GM19351 (cell line): ENCODE results near the gene TMEM8B.

ENCODE experiments used
- ATAC-seq: cut with Tn5 transposase; IDR thresholded peaks from one replicate; pipeline ENCODE4 v1.9.1; 2021; ENCODE audit warnings: mild to moderate bottlenecking, moderate library complexity; ENCODE audit not compliant: unreplicated experiment

The TMEM8B gene

GRCh38 chr9:35829084-35829763 lies at the start of gene TMEM8B:
Gene TMEM8B (plus strand): TSS chr9:35829228. CDS start chr9:35829448, 220 bp downstream.
- peak; percentile 75 for ATAC-seq

- no peak for ATAC-seq
Observed at GRCh38 chr9:35781066-35781465, 48.0 kb upstream of the TMEM8B start.

GRCh38 chr9:35783418-35783817 lies 45.6 kb upstream of the TMEM8B start:
- ATAC-seq = no peak

GRCh38 chr9:35789541-35789940 lies 39.5 kb upstream of the TMEM8B start:
- no peak for ATAC-seq

GRCh38 chr9:35790025-35790384 lies 39.0 kb upstream of the TMEM8B start:
- ATAC-seq = no peak

GRCh38 chr9:35790385-35791296 lies 38.4 kb upstream of the TMEM8B start:
- ATAC-seq = no peak

- ATAC-seq = no peak
Observed at GRCh38 chr9:35791297-35791921, 37.6 kb upstream of the TMEM8B start, which contains the start of gene NPR2. Gene NPR2 (plus strand): TSS chr9:35791591. CDS start chr9:35792409, 818 bp downstream.

- no peak for ATAC-seq
Observed at GRCh38 chr9:35792024-35792813, 36.8 kb upstream of the TMEM8B start.

- no peak for ATAC-seq
Observed at GRCh38 chr9:35792826-35793225, 36.2 kb upstream of the TMEM8B start.

GRCh38 chr9:35793461-35793860 lies 35.6 kb upstream of the TMEM8B start:
- ATAC-seq = no peak

GRCh38 chr9:35795695-35796094 lies 33.3 kb upstream of the TMEM8B start:
- no peak for ATAC-seq

- no peak for ATAC-seq
Observed at GRCh38 chr9:35797311-35798109, 31.5 kb upstream of the TMEM8B start.

- ATAC-seq = no peak
Observed at GRCh38 chr9:35798658-35799374, 30.2 kb upstream of the TMEM8B start.

GRCh38 chr9:35800530-35800929 lies 28.5 kb upstream of the TMEM8B start:
- ATAC-seq = no peak

- ATAC-seq = no peak
Observed at GRCh38 chr9:35801328-35802128, 27.5 kb upstream of the TMEM8B start.

GRCh38 chr9:35806101-35806500 lies 22.9 kb upstream of the TMEM8B start:
- ATAC-seq = no peak

- no peak for ATAC-seq
Observed at GRCh38 chr9:35808433-35808832, 20.6 kb upstream of the TMEM8B start.

- ATAC-seq = no peak
Observed at GRCh38 chr9:35810122-35810521, 18.9 kb upstream of the TMEM8B start.
